OCI-LY3 (cell line): ENCODE results near the gene COL6A2.

ENCODE experiments used
- H2AFZ ChIP-seq: fragments of 200-600, 300-600 bp; shearing (Covaris generic); 2 replicates; pipeline ENCODE4 v1.6.0; 2014; ENCODE audit warnings: antibody characterized with exemption, low read depth, low read length
- H3K27ac ChIP-seq: fragments of 200-600, 300-600 bp; sonication (generic); 2 replicates; pipeline ENCODE4 v1.5.1; 2014; ENCODE audit warnings: mild to moderate bottlenecking, low read length, moderate library complexity, mixed read lengths
- H3K27me3 ChIP-seq: fragments of 200-600, 300-600 bp; sonication (generic); 2 replicates; pipeline ENCODE4 v1.6.1; 2014; ENCODE audit warnings: low read depth, low read length, mixed read lengths
- H3K36me3 ChIP-seq: fragments of 200-600, 300-600 bp; sonication (generic); replicated peaks from 2 replicates; pipeline ENCODE3; 2014; ENCODE audit warnings: low read depth, low read length, mixed read lengths
- H3K4me1 ChIP-seq: fragments of 300-600, 200-600 bp; sonication (generic); 2 replicates; pipeline ENCODE4 v1.6.1; 2014; ENCODE audit warnings: low read length, mixed read lengths
- H3K4me2 ChIP-seq: fragments of 200-600, 300-600 bp; sonication (generic); 2 replicates; pipeline ENCODE4 v1.6.1; 2014; ENCODE audit warnings: low read length, mixed read lengths
- H3K4me3 ChIP-seq: fragments of 300-600, 200-600 bp; sonication (generic); 2 replicates; pipeline ENCODE4 v1.5.1; 2014; ENCODE audit warnings: antibody characterized with exemption, mild to moderate bottlenecking, low read length, moderate library complexity
- H3K79me2 ChIP-seq: fragments of 300-600, 200-600 bp; shearing (Covaris generic); 2 replicates; pipeline ENCODE4 v1.6.1; 2014; ENCODE audit warnings: mild to moderate bottlenecking, low read length, mixed read lengths
- H3K9ac ChIP-seq: fragments of 300-600, 200-600 bp; shearing (Covaris generic); 2 replicates; pipeline ENCODE4 v1.6.0; 2014; ENCODE audit warnings: mild to moderate bottlenecking, low read length, moderate library complexity
- H3K9me3 ChIP-seq: fragments of 200-600, 300-600 bp; shearing (Covaris generic); 2 replicates; pipeline ENCODE4 v1.6.1; 2014; ENCODE audit warnings: low read length, mixed read lengths; ENCODE audit not compliant: insufficient read depth
- H4K20me1 ChIP-seq: fragments of 200-600, 300-600 bp; sonication (generic); 2 replicates; pipeline ENCODE4 v1.6.1; 2016; ENCODE audit warnings: low read length, mixed read lengths; ENCODE audit not compliant: insufficient read depth
- CTCF ChIP-seq: fragments of 200-600, 300-600 bp; sonication (generic); IDR thresholded peaks from 2 replicates; pipeline ENCODE4 v1.5.1; 2014; ENCODE audit warnings: antibody characterized with exemption, low read length, low read depth
- EZH2phosphoT487 ChIP-seq: fragments of 200-600 bp; shearing (Covaris generic); IDR thresholded peaks from 2 replicates; pipeline ENCODE4 v1.6.1; 2018; ENCODE audit warnings: antibody characterized with exemption, mixed run types, low read depth

COL6A2 gene

GRCh38 chr21:46060596-46061061, 37.3 kb upstream of the COL6A2 start:
- Histone ChIP-seq H3K4me3 (no peak overlapping the region), H3K27ac (no peak overlapping the region), H2AFZ (no peak overlapping the region), H3K79me2 (no peaks in the 10 kb centered on the region), H3K4me1 (no peaks in the 10 kb centered on the region), H3K9ac (no peak overlapping the region), H4K20me1 (no peaks in the 10 kb centered on the region), H3K4me2 (no peak overlapping the region), H3K36me3 (no peaks in the 10 kb centered on the region), H3K9me3 (no peaks in the 10 kb centered on the region), H3K27me3 (no peaks in the 10 kb centered on the region)
- TF ChIP-seq CTCF = no peak
- TF ChIP-seq EZH2phosphoT487 = no peak

GRCh38 chr21:46061063-46061462, 36.8 kb upstream of the COL6A2 start:
- H3K9ac ChIP-seq = no peak overlapping the region
- no peaks in the 10 kb centered on the region for H3K9me3 ChIP-seq
- H3K4me2 ChIP-seq = no peak overlapping the region
- no peak overlapping the region for H3K4me3 ChIP-seq
- H3K4me1 ChIP-seq = no peaks in the 10 kb centered on the region
- no peaks in the 10 kb centered on the region for H3K36me3 ChIP-seq
- no peak overlapping the region for H3K27ac ChIP-seq
- H4K20me1 ChIP-seq = no peaks in the 10 kb centered on the region
- TF ChIP-seq CTCF (no peak), EZH2phosphoT487 (no peak)
- no peaks in the 10 kb centered on the region for H3K79me2 ChIP-seq
- no peak overlapping the region for H2AFZ ChIP-seq
- no peaks in the 10 kb centered on the region for H3K27me3 ChIP-seq

GRCh38 chr21:46061518-46061917, 36.4 kb upstream of the COL6A2 start:
- no peaks in the 10 kb centered on the region for H3K4me1 ChIP-seq
- no peak overlapping the region for H3K4me3 ChIP-seq
- no peaks in the 10 kb centered on the region for H3K27me3 ChIP-seq
- H2AFZ ChIP-seq = no peak overlapping the region
- no peaks in the 10 kb centered on the region for H4K20me1 ChIP-seq
- H3K36me3 ChIP-seq = no peaks in the 10 kb centered on the region
- H3K79me2 ChIP-seq = no peaks in the 10 kb centered on the region
- H3K9ac ChIP-seq = no peak overlapping the region
- H3K9me3 ChIP-seq = no peaks in the 10 kb centered on the region
- TF ChIP-seq EZH2phosphoT487 (no peak), CTCF (no peak)
- H3K27ac ChIP-seq = no peak overlapping the region
- no peak overlapping the region for H3K4me2 ChIP-seq

- Histone ChIP-seq H4K20me1 (no peaks in the 10 kb centered on the region), H3K36me3 (no peaks in the 10 kb centered on the region), H3K27me3 (no peaks in the 10 kb centered on the region), H3K4me3 (no peak overlapping the region), H3K4me1 (no peaks in the 10 kb centered on the region), H3K79me2 (no peaks in the 10 kb centered on the region), H3K27ac (no peak overlapping the region), H2AFZ (no peak overlapping the region), H3K9ac (no peak overlapping the region), H3K9me3 (no peaks in the 10 kb centered on the region), H3K4me2 (no peak overlapping the region)
- TF ChIP-seq EZH2phosphoT487 = no peak
- TF ChIP-seq CTCF = no peak
These were observed 36.0 kb upstream of the COL6A2 start for GRCh38 chr21:46061950-46062349.
